Neural cell (in vitro differentiated cells): ENCODE data around the gene MRPL1. TPM values are rescaled to one million over a fixed set of nuclear protein-coding genes. Genes with fewer than 3 reads are reported as not detected.

Experiments used
- H2AFZ ChIP-seq: fragments of 200-600, 300-800 bp; sonication (generic), shearing (Covaris generic); 2 replicates; pipeline ENCODE4 v1.6.0; 2014; ENCODE audit warnings: low read depth, mild to moderate bottlenecking, antibody characterized with exemption, low read length, moderate library complexity
- H3F3A ChIP-seq: fragments of 200-600 bp; shearing (Covaris generic); 2 replicates; pipeline ENCODE4 v1.6.1; 2016; ENCODE audit warnings: mild to moderate bottlenecking, moderate library complexity, mixed read lengths, antibody characterized with exemption, low read length; ENCODE audit not compliant: insufficient read depth, poor library complexity, severe bottlenecking
- H3K27ac ChIP-seq: fragments of 200-600, 300-800 bp; sonication (generic), shearing (Covaris generic); 2 replicates; pipeline ENCODE4 v1.5.1; 2014; ENCODE audit warnings: mild to moderate bottlenecking, low read length, moderate library complexity
- H3K27me3 ChIP-seq: fragments of 300-800, 200-600 bp; sonication (generic), shearing (Covaris generic); 2 replicates; pipeline ENCODE4 v1.6.0; 2014; ENCODE audit warnings: mild to moderate bottlenecking, low read depth, low read length, moderate library complexity; ENCODE audit not compliant: insufficient read depth
- H3K36me3 ChIP-seq: fragments of 300-800, 200-600 bp; sonication (generic), shearing (Covaris generic); 2 replicates; pipeline ENCODE4 v1.5.1; 2014; ENCODE audit warnings: mild to moderate bottlenecking, antibody characterized with exemption, low read length, moderate library complexity; ENCODE audit not compliant: insufficient read depth
- H3K4me2 ChIP-seq: fragments of 300-800, 200-600 bp; sonication (generic), shearing (Covaris generic); 2 replicates; pipeline ENCODE4 v1.6.0; 2014; ENCODE audit warnings: mild to moderate bottlenecking, low read length
- H3K4me3 ChIP-seq: fragments of 300-800, 200-600 bp; sonication (generic), shearing (Covaris generic); 2 replicates; pipeline ENCODE4 v1.5.1; 2014; ENCODE audit warnings: mild to moderate bottlenecking, low read length, moderate library complexity
- H3K79me2 ChIP-seq: fragments of 200-600 bp; shearing (Covaris generic); replicated peaks from 2 replicates; pipeline ENCODE4 v1.6.0; 2014; ENCODE audit warnings: mild to moderate bottlenecking, low read length, moderate library complexity; ENCODE audit not compliant: insufficient read depth
- H3K9ac ChIP-seq: fragments of 300-800, 200-600 bp; sonication (generic), shearing (Covaris generic); 2 replicates; pipeline ENCODE4 v1.6.1; 2016; ENCODE audit warnings: mild to moderate bottlenecking, low read length, mixed read lengths
- H3K9me2 ChIP-seq: fragments of 200-600 bp; shearing (Covaris generic); 2 replicates; pipeline ENCODE4 v1.6.1; 2016; ENCODE audit warnings: mild to moderate bottlenecking, low read length, mixed read lengths; ENCODE audit not compliant: insufficient read depth
- H3K9me3 ChIP-seq: fragments of 200-600, 300-800 bp; sonication (generic), shearing (Covaris generic); 2 replicates; pipeline ENCODE4 v1.6.1; 2016; ENCODE audit warnings: mild to moderate bottlenecking, mixed run types, low read length, moderate library complexity, mixed read lengths
- H4K20me1 ChIP-seq: fragments of 200-600 bp; shearing (Covaris generic); 2 replicates; pipeline ENCODE4 v1.6.1; 2016; ENCODE audit warnings: mild to moderate bottlenecking, mixed run types; ENCODE audit not compliant: insufficient read depth
- CTCF ChIP-seq: fragments of 450-650 bp; IDR thresholded peaks from 2 replicates; pipeline ENCODE4 v1.5.1; 2014; ENCODE audit warnings: antibody characterized with exemption, mild to moderate bottlenecking, moderate library complexity; ENCODE audit not compliant: poor library complexity, severe bottlenecking
- EP300 ChIP-seq: fragments of 450-650 bp; conservative IDR thresholded peaks from 2 replicates; pipeline ENCODE4 v1.6.1; 2014; ENCODE audit warnings: antibody characterized with exemption, mild to moderate bottlenecking, moderate library complexity; ENCODE audit not compliant: poor library complexity, severe bottlenecking
- EZH2 ChIP-seq: fragments of 200-600, 300-800 bp; shearing (Covaris generic), sonication (generic); IDR thresholded peaks from 2 replicates; pipeline ENCODE4 v1.6.1; 2014; ENCODE audit warnings: antibody characterized with exemption, low read length, borderline replicate concordance, mild to moderate bottlenecking; ENCODE audit not compliant: insufficient read depth, poor library complexity, severe bottlenecking
- MXI1 ChIP-seq: fragments of 450-650 bp; conservative IDR thresholded peaks from 2 replicates; pipeline ENCODE4 v1.6.1; 2014; ENCODE audit warnings: antibody characterized with exemption, mild to moderate bottlenecking; ENCODE audit not compliant: poor library complexity, severe bottlenecking
- POLR2AphosphoS5 ChIP-seq: IDR thresholded peaks from 2 replicates; pipeline ENCODE4 v1.6.1; 2012
- RAD21 ChIP-seq: fragments of 450-650 bp; conservative IDR thresholded peaks from 2 replicates; pipeline ENCODE4 v1.6.1; 2014; ENCODE audit warnings: antibody characterized with exemption, mild to moderate bottlenecking, moderate library complexity
- REST ChIP-seq: IDR thresholded peaks from 2 replicates; pipeline ENCODE4 v1.6.1; 2012; ENCODE audit warnings: borderline replicate concordance
- SMC3 ChIP-seq: fragments of 450-650 bp; conservative IDR thresholded peaks from 2 replicates; pipeline ENCODE4 v1.6.1; 2014; ENCODE audit warnings: antibody characterized with exemption, mild to moderate bottlenecking, moderate library complexity; ENCODE audit not compliant: poor library complexity
- TAF1 ChIP-seq: IDR thresholded peaks from 2 replicates; pipeline ENCODE4 v1.6.1; 2012; ENCODE audit warnings: low read depth
- polyA plus RNA-seq: library from polyadenylated mRNA; depleted of rRNA; stranded (reverse); fragments of >200 nt; gene quantifications from 2 replicates; pipeline ENCODE4 v1.2.3, GENCODE V29; 2014

The MRPL1 gene
- polyA plus RNA-seq, 1 donor from 2014 or later: 41.9 TPM

GRCh38 chr4:77880784-77881183 lies 18.2 kb downstream of the MRPL1 start:
- no peaks in the 10 kb centered on the region for H3K9me2 ChIP-seq
- TF ChIP-seq MXI1 (no peak), SMC3 (no peak), POLR2AphosphoS5 (no peak), TAF1 (no peak), EZH2 (no peak), EP300 (no peak), REST (no peak), CTCF (no peak), RAD21 (no peak)
- no peaks in the 10 kb centered on the region for H3K27me3 ChIP-seq
- no peak overlapping the region for H3K9ac ChIP-seq
- H3F3A ChIP-seq: no peaks in the 10 kb centered on the region
- no peak overlapping the region for H3K27ac ChIP-seq
- H4K20me1 ChIP-seq: no peaks in the 10 kb centered on the region
- no peaks in the 10 kb centered on the region for H3K79me2 ChIP-seq
- no peaks in the 10 kb centered on the region for H3K9me3 ChIP-seq
- no peaks in the 10 kb centered on the region for H3K36me3 ChIP-seq
- no peak overlapping the region for H3K4me3 ChIP-seq
- H2AFZ ChIP-seq: no peak overlapping the region
- no peak overlapping the region for H3K4me2 ChIP-seq

GRCh38 chr4:77881460-77882295 lies 19.0 kb downstream of the MRPL1 start:
- Histone ChIP-seq H3K4me3 (no peak overlapping the region), H3F3A (no peaks in the 10 kb centered on the region), H3K4me2 (no peak overlapping the region), H3K27ac (no peak overlapping the region), H3K9me2 (no peaks in the 10 kb centered on the region), H3K9ac (no peak overlapping the region), H3K36me3 (no peaks in the 10 kb centered on the region), H4K20me1 (no peaks in the 10 kb centered on the region), H3K79me2 (no peaks in the 10 kb centered on the region), H3K27me3 (no peaks in the 10 kb centered on the region), H2AFZ (no peak overlapping the region), H3K9me3 (no peaks in the 10 kb centered on the region)
- no peak for TF ChIP-seq TAF1
- no peak for TF ChIP-seq CTCF
- TF ChIP-seq SMC3: no peak
